ENCODE results near the gene PLEKHM3.

Gene PLEKHM3

GRCh38 chr2:207796585-207797350 is 228.6 kb downstream of the PLEKHM3 start (continued):
- peak; percentile 41 for TF ChIP-seq FEZF1 (tag by site-specific recombination; IDR thresholded peaks at IDR 0.05)
- TF ChIP-seq ZNF184 (tag by site-specific recombination; IDR thresholded peaks at IDR 0.05), result no peak
- TF ChIP-seq SCRT1 (tag by site-specific recombination; IDR thresholded peaks at IDR 0.05; ENCODE audit: borderline replicate concordance), result peak; percentile 67; the same call in 1 of the 2 replicates
- no peak for TF ChIP-seq ZNF548 (tag by site-specific recombination; IDR thresholded peaks at IDR 0.05)
- TF ChIP-seq IKZF3 (tag by site-specific recombination; IDR thresholded peaks at IDR 0.05), result peak; percentile 59; the same call in 1 of the 2 replicates
- no peak for TF ChIP-seq ZNF704 (tag by site-specific recombination; IDR thresholded peaks at IDR 0.05)
- TF ChIP-seq ZNF560 (tag by site-specific recombination; IDR thresholded peaks at IDR 0.05; ENCODE audit: borderline replicate concordance), result no peak
- TF ChIP-seq ZNF121 (tag by site-specific recombination; IDR thresholded peaks at IDR 0.05), result no peak
- TF ChIP-seq ZNF501 (tag by site-specific recombination; IDR thresholded peaks at IDR 0.05), result no peak
- TF ChIP-seq ZBTB48 (tag by site-specific recombination; IDR thresholded peaks at IDR 0.05), result peak; percentile 33; the same call in 1 of the 2 replicates
- TF ChIP-seq, protein P1, sequence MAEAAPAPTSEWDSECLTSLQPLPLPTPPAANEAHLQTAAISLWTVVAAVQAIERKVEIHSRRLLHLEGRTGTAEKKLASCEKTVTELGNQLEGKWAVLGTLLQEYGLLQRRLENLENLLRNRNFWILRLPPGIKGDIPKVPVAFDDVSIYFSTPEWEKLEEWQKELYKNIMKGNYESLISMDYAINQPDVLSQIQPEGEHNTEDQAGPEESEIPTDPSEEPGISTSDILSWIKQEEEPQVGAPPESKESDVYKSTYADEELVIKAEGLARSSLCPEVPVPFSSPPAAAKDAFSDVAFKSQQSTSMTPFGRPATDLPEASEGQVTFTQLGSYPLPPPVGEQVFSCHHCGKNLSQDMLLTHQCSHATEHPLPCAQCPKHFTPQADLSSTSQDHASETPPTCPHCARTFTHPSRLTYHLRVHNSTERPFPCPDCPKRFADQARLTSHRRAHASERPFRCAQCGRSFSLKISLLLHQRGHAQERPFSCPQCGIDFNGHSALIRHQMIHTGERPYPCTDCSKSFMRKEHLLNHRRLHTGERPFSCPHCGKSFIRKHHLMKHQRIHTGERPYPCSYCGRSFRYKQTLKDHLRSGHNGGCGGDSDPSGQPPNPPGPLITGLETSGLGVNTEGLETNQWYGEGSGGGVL (tag by site-specific recombination; IDR thresholded peaks at IDR 0.05), result no peak
- no peak for TF ChIP-seq ZNF785 (tag by site-specific recombination; IDR thresholded peaks at IDR 0.05)
- TF ChIP-seq, protein P2, sequence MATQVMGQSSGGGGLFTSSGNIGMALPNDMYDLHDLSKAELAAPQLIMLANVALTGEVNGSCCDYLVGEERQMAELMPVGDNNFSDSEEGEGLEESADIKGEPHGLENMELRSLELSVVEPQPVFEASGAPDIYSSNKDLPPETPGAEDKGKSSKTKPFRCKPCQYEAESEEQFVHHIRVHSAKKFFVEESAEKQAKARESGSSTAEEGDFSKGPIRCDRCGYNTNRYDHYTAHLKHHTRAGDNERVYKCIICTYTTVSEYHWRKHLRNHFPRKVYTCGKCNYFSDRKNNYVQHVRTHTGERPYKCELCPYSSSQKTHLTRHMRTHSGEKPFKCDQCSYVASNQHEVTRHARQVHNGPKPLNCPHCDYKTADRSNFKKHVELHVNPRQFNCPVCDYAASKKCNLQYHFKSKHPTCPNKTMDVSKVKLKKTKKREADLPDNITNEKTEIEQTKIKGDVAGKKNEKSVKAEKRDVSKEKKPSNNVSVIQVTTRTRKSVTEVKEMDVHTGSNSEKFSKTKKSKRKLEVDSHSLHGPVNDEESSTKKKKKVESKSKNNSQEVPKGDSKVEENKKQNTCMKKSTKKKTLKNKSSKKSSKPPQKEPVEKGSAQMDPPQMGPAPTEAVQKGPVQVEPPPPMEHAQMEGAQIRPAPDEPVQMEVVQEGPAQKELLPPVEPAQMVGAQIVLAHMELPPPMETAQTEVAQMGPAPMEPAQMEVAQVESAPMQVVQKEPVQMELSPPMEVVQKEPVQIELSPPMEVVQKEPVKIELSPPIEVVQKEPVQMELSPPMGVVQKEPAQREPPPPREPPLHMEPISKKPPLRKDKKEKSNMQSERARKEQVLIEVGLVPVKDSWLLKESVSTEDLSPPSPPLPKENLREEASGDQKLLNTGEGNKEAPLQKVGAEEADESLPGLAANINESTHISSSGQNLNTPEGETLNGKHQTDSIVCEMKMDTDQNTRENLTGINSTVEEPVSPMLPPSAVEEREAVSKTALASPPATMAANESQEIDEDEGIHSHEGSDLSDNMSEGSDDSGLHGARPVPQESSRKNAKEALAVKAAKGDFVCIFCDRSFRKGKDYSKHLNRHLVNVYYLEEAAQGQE (tag by site-specific recombination; IDR thresholded peaks at IDR 0.05), result no peak
- TF ChIP-seq ZNF626 (tag by site-specific recombination; IDR thresholded peaks at IDR 0.05), result no peak
- no peak for TF ChIP-seq ZSCAN4 (tag by site-specific recombination; IDR thresholded peaks at IDR 0.05)
- TF ChIP-seq ZNF37A (tag by site-specific recombination; IDR thresholded peaks at IDR 0.05), result no peak
- no peak for TF ChIP-seq ZNF140 (tag by site-specific recombination; IDR thresholded peaks at IDR 0.05)
- TF ChIP-seq, protein P3, sequence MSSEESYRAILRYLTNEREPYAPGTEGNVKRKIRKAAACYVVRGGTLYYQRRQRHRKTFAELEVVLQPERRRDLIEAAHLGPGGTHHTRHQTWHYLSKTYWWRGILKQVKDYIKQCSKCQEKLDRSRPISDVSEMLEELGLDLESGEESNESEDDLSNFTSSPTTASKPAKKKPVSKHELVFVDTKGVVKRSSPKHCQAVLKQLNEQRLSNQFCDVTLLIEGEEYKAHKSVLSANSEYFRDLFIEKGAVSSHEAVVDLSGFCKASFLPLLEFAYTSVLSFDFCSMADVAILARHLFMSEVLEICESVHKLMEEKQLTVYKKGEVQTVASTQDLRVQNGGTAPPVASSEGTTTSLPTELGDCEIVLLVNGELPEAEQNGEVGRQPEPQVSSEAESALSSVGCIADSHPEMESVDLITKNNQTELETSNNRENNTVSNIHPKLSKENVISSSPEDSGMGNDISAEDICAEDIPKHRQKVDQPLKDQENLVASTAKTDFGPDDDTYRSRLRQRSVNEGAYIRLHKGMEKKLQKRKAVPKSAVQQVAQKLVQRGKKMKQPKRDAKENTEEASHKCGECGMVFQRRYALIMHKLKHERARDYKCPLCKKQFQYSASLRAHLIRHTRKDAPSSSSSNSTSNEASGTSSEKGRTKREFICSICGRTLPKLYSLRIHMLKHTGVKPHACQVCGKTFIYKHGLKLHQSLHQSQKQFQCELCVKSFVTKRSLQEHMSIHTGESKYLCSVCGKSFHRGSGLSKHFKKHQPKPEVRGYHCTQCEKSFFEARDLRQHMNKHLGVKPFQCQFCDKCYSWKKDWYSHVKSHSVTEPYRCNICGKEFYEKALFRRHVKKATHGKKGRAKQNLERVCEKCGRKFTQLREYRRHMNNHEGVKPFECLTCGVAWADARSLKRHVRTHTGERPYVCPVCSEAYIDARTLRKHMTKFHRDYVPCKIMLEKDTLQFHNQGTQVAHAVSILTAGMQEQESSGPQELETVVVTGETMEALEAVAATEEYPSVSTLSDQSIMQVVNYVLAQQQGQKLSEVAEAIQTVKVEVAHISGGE (tag by site-specific recombination; conservative IDR thresholded peaks at IDR 0.05; ENCODE audit: low read depth), result no peak
- no peak for TF ChIP-seq GLIS1 (tag by site-specific recombination; IDR thresholded peaks at IDR 0.05)
- TF ChIP-seq ZNF629 (tag by site-specific recombination; IDR thresholded peaks at IDR 0.05), result peak; percentile 41
- 0 out of 2 replicates have a peak, but pooled peaks have one; percentile 53 for TF ChIP-seq TRIM28 (IDR thresholded peaks at IDR 0.05; ENCODE audit: borderline replicate concordance, low read length)
- no peak for TF ChIP-seq ZNF16 (tag by site-specific recombination; IDR thresholded peaks at IDR 0.05; ENCODE audit: low read depth)
- TF ChIP-seq ZNF341 (tag by site-specific recombination; IDR thresholded peaks at IDR 0.05; ENCODE audit: low read depth), result peak; percentile 16; the same call in 1 of the 2 replicates
- no peak for TF ChIP-seq KLF16 (tag by site-specific recombination; IDR thresholded peaks at IDR 0.05)
- TF ChIP-seq ZNF529 (tag by site-specific recombination; IDR thresholded peaks at IDR 0.05; ENCODE audit: insufficient replicate concordance), result no peak
- TF ChIP-seq ZNF19 (tag by site-specific recombination; IDR thresholded peaks at IDR 0.05; ENCODE audit: low read depth), result no peak
- TF ChIP-seq ZNF558 (tag by site-specific recombination; IDR thresholded peaks at IDR 0.05), result no peak
